Right renal cortex interstitium (tissue), 3 donors: ENCODE data around the gene TRMT5. TPM values are rescaled to one million over a fixed set of nuclear protein-coding genes. Genes with fewer than 3 reads are reported as not detected.
A peak's percentile ranks its signal among the peaks of the same experiment; 100 is the strongest.

Experiments
- DNase-seq, 3 donors: peaks; one replicate each; pipeline ENCODE4 v3.0.0-alpha.2; 2013; ENCODE audit warnings: low read depth in 3 of 3, low spot score in 2 of 3
- polyA plus RNA-seq, 3 donors: library from polyadenylated mRNA; unstranded; fragments of 120-200 nt; gene quantifications; one replicate each; pipeline ENCODE4 v1.2.1, GENCODE V29; 2013; ENCODE audit not compliant: insufficient read length in 3 of 3

Gene TRMT5
- polyA plus RNA-seq: 10 to 100 TPM; 22.7 to 29.7 (median 25.5) TPM

GRCh38 chr14:60980811-60981632 lies at the start of gene TRMT5, which contains the start of gene SLC38A6:
TSS of gene TRMT5 (minus strand) at chr14:60981079. CDS start at chr14:60980973, 106 bp downstream.
TSS of gene SLC38A6 (plus strand) at chr14:60981245. CDS start at chr14:60981278, 33 bp downstream.
- peak; percentile 86 to 89 (median 89) for DNase-seq

GRCh38 chr14:61026526-61026925 lies 45.6 kb upstream of the TRMT5 start:
- DNase-seq: no peak

GRCh38 chr14:61025251-61026223 lies 44.7 kb upstream of the TRMT5 start:
- DNase-seq: peak; percentile 20 to 44 (median 39)

GRCh38 chr14:61019537-61019936 lies 38.7 kb upstream of the TRMT5 start:
- no peak for DNase-seq

GRCh38 chr14:61003571-61003970 lies 22.7 kb upstream of the TRMT5 start:
- DNase-seq: no peak

GRCh38 chr14:60999536-60999935 lies 18.7 kb upstream of the TRMT5 start:
- DNase-seq: no peak

GRCh38 chr14:60998617-60999016 lies 17.7 kb upstream of the TRMT5 start:
- no peak for DNase-seq

GRCh38 chr14:60989599-60989998 lies 8.7 kb upstream of the TRMT5 start:
- DNase-seq: no peak

- DNase-seq: no peak
These were observed 5.6 kb upstream of the TRMT5 start for GRCh38 chr14:60986500-60986899.

- DNase-seq: no peak
These were observed 3.3 kb upstream of the TRMT5 start for GRCh38 chr14:60984196-60984595.

- DNase-seq: no peak
These were observed 965 bp upstream of the TRMT5 start for GRCh38 chr14:60981633-60982455.

GRCh38 chr14:60977847-60978246 lies 3.0 kb downstream of the TRMT5 start:
- DNase-seq: no peak

- DNase-seq: no peak
These were observed 5.3 kb downstream of the TRMT5 start for GRCh38 chr14:60975551-60975950.

GRCh38 chr14:60974090-60974651 lies 6.7 kb downstream of the TRMT5 start:
- no peak for DNase-seq

- no peak for DNase-seq
These were observed 7.8 kb downstream of the TRMT5 start for GRCh38 chr14:60973070-60973469.

- DNase-seq: no peak
These were observed 8.6 kb downstream of the TRMT5 start for GRCh38 chr14:60972295-60972694.

- DNase-seq: no peak
These were observed 9.6 kb downstream of the TRMT5 start for GRCh38 chr14:60971271-60971670.

- DNase-seq: no peak
These were observed 10.7 kb downstream of the TRMT5 start for GRCh38 chr14:60970146-60970545.

- DNase-seq: no peak
These were observed 12.2 kb downstream of the TRMT5 start for GRCh38 chr14:60968671-60969070.

- DNase-seq: no peak
These were observed 12.8 kb downstream of the TRMT5 start for GRCh38 chr14:60968099-60968498.
